ENCODE measurements around the gene TXNDC15. TPM values are rescaled to one million over a fixed set of nuclear protein-coding genes. Genes with fewer than 3 reads are reported as not detected.

The TXNDC15 gene
- polyA plus RNA-seq, 1 of the 3 experiments (the other 2 are of a cell fraction): 112 TPM

GRCh38 chr5:134825212-134825611 is 49.0 kb upstream of the TXNDC15 start:
- TF ChIP-seq USF2 (IDR thresholded peaks at IDR 0.05; ENCODE audit: borderline replicate concordance, low read depth, low read length): no peak
- peaks cover 72 to 87% of the 10 kb centered on the region in 2 experiments for H3K36me3 ChIP-seq (replicated peaks in 1 of 2; ENCODE audit: control insufficient read depth in 1 of 2, insufficient read depth in 2 of 2, low read length in 1 of 2)
- WGBS (ENCODE audit: low lambda C conversion rate): 96% methylated on average over 7 of the region's 7 CpGs
- H3K27ac ChIP-seq (ENCODE audit: low read depth in 2 of 2, low read length in 1 of 2): no peak overlapping the region
- peaks cover 0 to 9% of the 10 kb centered on the region in 2 experiments; a peak in 1 of 4 replicates for H3K4me1 ChIP-seq (ENCODE audit: control insufficient read depth in 1 of 2, insufficient read depth in 2 of 2, low read depth in 1 of 2, low read length in 1 of 2)
- no peaks in the 10 kb centered on the region for H3K9me3 ChIP-seq
- no peak overlapping the region for H3K9ac ChIP-seq
- no peaks in the 10 kb centered on the region for H3K9me2 ChIP-seq
- no peaks in the 10 kb centered on the region for H3K79me2 ChIP-seq (ENCODE audit: insufficient read depth)
- H4K20me1 ChIP-seq (ENCODE audit: insufficient read depth): no peaks in the 10 kb centered on the region
- no peak overlapping the region for H2AFZ ChIP-seq (ENCODE audit: low read depth)
- H3F3A ChIP-seq (replicated peaks; ENCODE audit: insufficient read depth): peaks cover 5% of the 10 kb centered on the region
- CTCF ChIA-PET: interaction anchor here (1.4 kb wide), 1 partner anchor 80 kb away, joined by 3 read pairs; the partner anchor contains the start of gene PCBD2
- H3K4me2 ChIP-seq: no peak overlapping the region
- no peak for DNase-seq
- H3K4me3 ChIP-seq (ENCODE audit: low read depth in 2 of 2, low read length in 1 of 2): no peak overlapping the region
- H3K27me3 ChIP-seq (ENCODE audit: insufficient read depth): no peaks in the 10 kb centered on the region
- POLR2A ChIA-PET: interaction anchor here (1.1 kb wide), 1 partner anchor 44 kb away, joined by 3 read pairs; no protein-coding TSS in a partner anchor

DNA sequence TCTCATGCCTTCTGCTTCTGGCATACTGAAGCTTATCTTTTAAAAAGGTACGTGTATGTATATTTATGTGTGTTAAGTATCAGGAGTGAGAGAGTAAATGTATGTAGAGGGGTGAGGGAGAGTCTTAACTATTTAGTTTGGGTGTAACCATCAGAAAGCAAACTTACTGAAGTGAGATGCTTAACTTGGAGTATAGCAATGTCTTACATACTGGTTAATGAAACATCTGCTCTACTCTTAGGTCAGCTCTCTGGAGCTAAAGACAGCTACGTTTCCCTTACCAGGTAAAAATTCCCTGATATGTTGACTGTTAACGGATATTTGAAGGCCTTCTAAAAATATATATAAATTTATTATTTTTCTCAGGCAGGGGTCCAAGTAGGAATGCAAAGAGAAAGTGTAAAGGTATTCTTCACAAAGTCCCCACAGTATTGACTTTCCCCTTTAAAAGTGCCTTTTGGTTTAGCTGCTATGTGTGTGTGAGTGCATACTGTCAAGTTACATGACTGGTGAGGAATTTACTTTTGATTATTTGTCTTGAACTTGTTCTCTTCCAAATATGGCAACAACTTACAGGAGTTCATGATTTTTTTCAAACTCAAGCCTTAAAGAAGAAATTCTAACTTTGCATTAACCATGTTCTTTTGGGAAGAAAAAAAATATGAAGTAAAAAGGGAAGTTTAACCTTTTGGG is 40.7 kb upstream of the TXNDC15 start:
- Histone ChIP-seq H4K20me1 (ENCODE audit: insufficient read depth) (no peaks in the 10 kb centered on the region), H3K9me3 (no peaks in the 10 kb centered on the region), H2AFZ (ENCODE audit: low read depth) (no peak overlapping the region), H3K9me2 (no peaks in the 10 kb centered on the region), H3K4me1 (ENCODE audit: control insufficient read depth in 1 of 2, insufficient read depth in 2 of 2, low read depth in 1 of 2, low read length in 1 of 2) (no peaks in the 10 kb centered on the region), H3K79me2 (ENCODE audit: insufficient read depth) (peaks cover 3% of the 10 kb centered on the region; the same call in 1 of the 2 replicates), H3K36me3 (replicated peaks in 1 of 2; ENCODE audit: control insufficient read depth in 1 of 2, insufficient read depth in 2 of 2, low read length in 1 of 2) (peaks cover 28 to 48% of the 10 kb centered on the region in 2 experiments), H3K9ac (no peak overlapping the region), H3K4me3 (ENCODE audit: low read depth in 2 of 2, low read length in 1 of 2) (no peak overlapping the region), H3K27ac (ENCODE audit: low read depth in 2 of 2, low read length in 1 of 2) (no peak overlapping the region), H3K27me3 (ENCODE audit: insufficient read depth) (no peaks in the 10 kb centered on the region), H3F3A (replicated peaks; ENCODE audit: insufficient read depth) (peaks cover 4% of the 10 kb centered on the region), H3K4me2 (no peak overlapping the region)
- WGBS (ENCODE audit: low lambda C conversion rate): 92% methylated on average over 3 of the region's 3 CpGs
- CTCF ChIA-PET: interaction anchor here (1.2 kb wide), 1 partner anchor 8 kb away, joined by 5 read pairs; no protein-coding TSS in a partner anchor
- TF ChIP-seq RCOR1 (IDR thresholded peaks at IDR 0.05; ENCODE audit: low read length) (no peak), EZH2phosphoT487 (IDR thresholded peaks at IDR 0.05; ENCODE audit: borderline replicate concordance, low read depth) (no peak), MXI1 (IDR thresholded peaks at IDR 0.05; ENCODE audit: low read depth, low read length) (no peak), NRF1 (IDR thresholded peaks at IDR 0.05; ENCODE audit: low read depth, low read length) (no peak), SMC3 (IDR thresholded peaks at IDR 0.05; ENCODE audit: low read depth, low read length) (no peak), POLR2AphosphoS5 (IDR thresholded peaks at IDR 0.05; ENCODE audit: low read depth, low read length) (no peak), FOSL2 (IDR thresholded peaks at IDR 0.05; ENCODE audit: borderline replicate concordance, low read depth) (no peak)
- POLR2A ChIA-PET: interaction anchor here (1.0 kb wide), 1 partner anchor 9 kb away, joined by 3 read pairs; no protein-coding TSS in a partner anchor
- no peak for DNase-seq

- peaks cover 4% of the 10 kb centered on the region for H3F3A ChIP-seq (replicated peaks; ENCODE audit: insufficient read depth)
- H3K27me3 ChIP-seq (ENCODE audit: insufficient read depth): no peaks in the 10 kb centered on the region
- H3K9me2 ChIP-seq: no peaks in the 10 kb centered on the region
- no peaks in the 10 kb centered on the region for H4K20me1 ChIP-seq (ENCODE audit: insufficient read depth)
- peaks cover 8 to 41% of the 10 kb centered on the region in 2 experiments for H3K36me3 ChIP-seq (replicated peaks in 1 of 2; ENCODE audit: control insufficient read depth in 1 of 2, insufficient read depth in 2 of 2, low read length in 1 of 2)
- no peak for DNase-seq
- ChIA-PET POLR2A (no interaction called here), CTCF (interaction anchor here (1.3 kb wide), 1 partner anchor 69 kb away, joined by 4 read pairs; the partner anchor contains the start of gene PCBD2)
- no peak overlapping the region for H3K27ac ChIP-seq (ENCODE audit: low read depth in 2 of 2, low read length in 1 of 2)
- no peaks in the 10 kb centered on the region for H3K9me3 ChIP-seq
- H3K4me1 ChIP-seq (ENCODE audit: control insufficient read depth in 1 of 2, insufficient read depth in 2 of 2, low read depth in 1 of 2, low read length in 1 of 2): no peaks in the 10 kb centered on the region
- H3K79me2 ChIP-seq (ENCODE audit: insufficient read depth): peaks cover 3% of the 10 kb centered on the region; the same call in 1 of the 2 replicates
- H3K4me2 ChIP-seq: no peak overlapping the region
- no peak overlapping the region for H3K4me3 ChIP-seq (ENCODE audit: low read depth in 2 of 2, low read length in 1 of 2)
- H3K9ac ChIP-seq: no peak overlapping the region
- H2AFZ ChIP-seq (ENCODE audit: low read depth): no peak overlapping the region
- WGBS (ENCODE audit: low lambda C conversion rate): 94% methylated on average over 2 of the region's 2 CpGs
- TF ChIP-seq, protein P1, sequence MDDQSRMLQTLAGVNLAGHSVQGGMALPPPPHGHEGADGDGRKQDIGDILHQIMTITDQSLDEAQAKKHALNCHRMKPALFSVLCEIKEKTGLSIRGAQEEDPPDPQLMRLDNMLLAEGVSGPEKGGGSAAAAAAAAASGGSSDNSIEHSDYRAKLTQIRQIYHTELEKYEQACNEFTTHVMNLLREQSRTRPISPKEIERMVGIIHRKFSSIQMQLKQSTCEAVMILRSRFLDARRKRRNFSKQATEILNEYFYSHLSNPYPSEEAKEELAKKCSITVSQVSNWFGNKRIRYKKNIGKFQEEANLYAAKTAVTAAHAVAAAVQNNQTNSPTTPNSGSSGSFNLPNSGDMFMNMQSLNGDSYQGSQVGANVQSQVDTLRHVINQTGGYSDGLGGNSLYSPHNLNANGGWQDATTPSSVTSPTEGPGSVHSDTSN (IDR thresholded peaks at IDR 0.05): no peak
- no peak for TF ChIP-seq FOXJ3 (CRISPR knock-in tag; IDR thresholded peaks at IDR 0.05)
- TF ChIP-seq POLR2AphosphoS5 (IDR thresholded peaks at IDR 0.05; ENCODE audit: low read depth, low read length): no peak
- TF ChIP-seq YY1 (IDR thresholded peaks at IDR 0.05; ENCODE audit: low read depth): no peak
- no peak for TF ChIP-seq EP300 (IDR thresholded peaks at IDR 0.05; ENCODE audit: borderline replicate concordance in 1 of 2, low read depth in 1 of 2, low read length in 1 of 2)
- no peak for TF ChIP-seq IRF3 (IDR thresholded peaks at IDR 0.05; ENCODE audit: low read depth, low read length)
- no peak for TF ChIP-seq MEF2A (IDR thresholded peaks at IDR 0.05; ENCODE audit: borderline replicate concordance, low read depth)
- no peak for TF ChIP-seq GATA2 (CRISPR knock-in tag; IDR thresholded peaks at IDR 0.05)
- no peak for TF ChIP-seq SIN3A (IDR thresholded peaks at IDR 0.05; ENCODE audit: borderline replicate concordance, low read depth, low read length)
- TF ChIP-seq TCF12 (IDR thresholded peaks at IDR 0.05): no peak
- TF ChIP-seq, protein P2, sequence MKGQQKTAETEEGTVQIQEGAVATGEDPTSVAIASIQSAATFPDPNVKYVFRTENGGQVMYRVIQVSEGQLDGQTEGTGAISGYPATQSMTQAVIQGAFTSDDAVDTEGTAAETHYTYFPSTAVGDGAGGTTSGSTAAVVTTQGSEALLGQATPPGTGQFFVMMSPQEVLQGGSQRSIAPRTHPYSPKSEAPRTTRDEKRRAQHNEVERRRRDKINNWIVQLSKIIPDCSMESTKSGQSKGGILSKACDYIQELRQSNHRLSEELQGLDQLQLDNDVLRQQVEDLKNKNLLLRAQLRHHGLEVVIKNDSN (IDR thresholded peaks at IDR 0.05; ENCODE audit: borderline replicate concordance, low read depth): no peak
These were observed 38.5 kb upstream of the TXNDC15 start for GRCh38 chr5:134835623-134836022.

All from SK-N-SH (cell line).